ENCODE results near the gene NCOA4.
"Not testable (repeated sequence)": the region's sequence is repeated elsewhere in the genome, so short reads cannot be mapped to it uniquely, and the experiment has no call there.

Gene NCOA4

DNA sequence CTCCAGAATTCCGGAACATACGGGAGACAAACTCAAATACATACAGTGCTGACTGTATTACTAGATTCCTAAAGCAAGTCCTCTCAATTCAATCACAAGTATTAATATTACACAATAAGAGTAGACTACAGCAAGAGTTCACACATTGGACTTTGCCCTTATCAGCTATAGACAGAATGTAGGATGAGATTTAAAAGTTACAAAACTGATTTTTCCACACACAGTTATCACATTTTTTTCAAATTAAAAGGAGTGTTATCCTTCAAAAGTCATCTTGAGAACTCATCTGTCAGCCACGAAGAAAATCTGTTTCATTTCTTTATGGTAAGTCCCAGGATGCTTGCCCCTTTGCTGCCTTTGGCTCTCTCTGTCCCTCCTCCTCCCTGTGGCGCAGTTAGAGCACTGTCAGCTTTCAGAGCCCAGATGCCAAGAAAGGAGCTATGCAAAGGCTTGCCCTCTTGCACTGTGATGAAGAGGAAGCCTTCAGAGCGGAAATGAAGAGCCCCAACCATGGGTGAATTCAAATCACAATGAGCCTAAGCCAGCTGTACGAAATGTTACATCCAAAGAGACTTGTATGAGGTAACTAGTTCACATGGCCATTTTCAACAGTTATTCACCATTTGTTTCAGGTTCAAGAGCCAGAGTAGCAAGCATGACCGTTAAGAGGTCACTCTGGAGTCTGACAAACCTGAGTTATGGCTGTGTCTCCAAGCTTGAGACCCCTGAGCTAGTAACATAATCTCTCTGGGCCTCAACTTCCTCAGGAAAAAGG lies 10.7 kb downstream of the NCOA4 start:
- no peak for DNase-seq (ENCODE audit: low read depth in 2 of 2)

DNA sequence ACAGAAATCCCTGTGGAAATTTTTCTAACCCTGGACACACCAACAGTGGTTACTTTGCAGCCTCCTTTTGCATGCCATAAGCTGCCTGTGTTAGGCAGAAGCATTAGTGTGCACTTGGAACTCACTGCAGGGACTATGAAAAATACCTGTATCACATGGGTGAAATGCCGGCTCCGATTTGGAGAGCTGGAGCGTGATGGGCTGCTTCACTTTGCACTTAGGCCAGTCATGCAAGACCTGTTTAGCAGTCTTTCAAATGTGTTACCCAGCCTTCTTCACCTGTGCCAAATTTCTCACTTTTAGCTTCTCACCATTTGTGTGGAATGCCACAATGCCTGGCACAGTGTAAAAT lies 11.3 kb downstream of the NCOA4 start:
- no peak for DNase-seq (ENCODE audit: low read depth in 2 of 2)

DNA sequence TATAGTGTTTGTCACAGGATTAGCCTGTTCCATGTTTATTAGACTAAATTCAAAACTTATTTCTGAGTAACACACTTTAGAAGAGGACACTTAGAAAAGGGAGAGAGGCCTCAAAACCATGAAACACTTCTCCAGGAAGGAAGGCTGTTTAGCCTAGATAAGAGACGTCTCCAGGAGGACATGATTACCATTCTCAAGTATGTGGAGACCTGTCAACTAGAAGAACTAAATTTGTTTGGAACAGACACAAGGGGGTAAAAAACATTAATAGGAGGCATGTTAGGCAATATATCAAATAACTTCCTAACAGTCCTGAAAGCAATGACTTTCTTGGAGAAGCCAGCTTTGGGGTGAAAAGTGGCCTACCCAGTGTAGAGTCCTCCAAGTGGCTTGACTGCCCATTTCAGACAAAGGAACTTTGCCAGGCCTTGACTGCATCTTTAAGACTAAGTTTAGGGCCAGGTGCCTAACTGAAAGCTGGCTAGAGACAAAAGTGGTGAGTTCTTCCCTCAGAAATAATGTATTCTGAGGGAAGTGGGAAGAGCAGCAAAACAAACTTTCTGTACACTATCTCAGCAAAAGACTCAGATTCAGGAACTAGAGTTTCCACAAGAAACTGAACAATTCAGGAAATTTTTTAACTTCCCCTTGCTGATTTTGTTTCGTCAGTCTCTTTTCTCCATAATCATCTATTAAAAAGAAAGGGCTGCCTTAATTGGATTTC lies 11.8 kb downstream of the NCOA4 start:
- DNase-seq (ENCODE audit: low read depth in 2 of 2), result no peak

DNA sequence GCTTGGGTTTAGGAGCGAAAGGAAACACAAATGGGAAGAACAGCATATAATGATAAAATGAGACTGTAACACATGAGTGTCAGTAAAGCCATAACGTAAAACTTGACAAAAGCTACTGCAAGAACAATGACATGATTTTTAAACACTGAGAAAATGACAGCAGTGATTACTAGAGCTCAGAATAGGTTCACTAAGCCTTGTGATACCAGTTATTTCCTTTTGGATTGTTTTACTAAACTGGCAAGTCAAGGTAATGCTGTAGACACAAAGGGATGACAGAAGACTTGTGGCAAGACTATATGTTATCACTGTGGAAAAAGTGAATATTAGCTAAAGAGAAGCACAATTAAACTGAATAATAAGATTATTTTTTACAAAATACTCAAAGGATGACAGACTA lies 12.7 kb downstream of the NCOA4 start:
- DNase-seq (ENCODE audit: low read depth in 2 of 2), result no peak

DNA sequence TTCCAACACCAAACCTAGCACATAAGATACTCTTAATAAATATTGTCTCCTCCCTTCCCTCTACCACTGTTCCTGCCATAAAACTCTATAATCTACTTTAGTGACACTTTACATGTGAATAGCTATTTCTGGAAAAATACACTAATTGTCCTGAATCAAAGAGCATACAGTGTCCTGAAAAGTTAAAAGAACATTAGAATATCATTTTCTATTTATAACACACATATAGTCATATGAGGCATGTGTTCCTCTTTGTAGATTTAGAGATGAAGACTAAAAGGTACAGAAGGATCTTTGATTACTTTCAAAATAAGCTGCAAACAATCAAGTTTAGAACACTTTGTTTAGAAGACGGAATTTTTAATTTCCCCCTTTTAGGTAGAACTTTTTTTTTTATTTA lies 13.6 kb downstream of the NCOA4 start:
- DNase-seq (ENCODE audit: low read depth in 2 of 2), result no peak

DNA sequence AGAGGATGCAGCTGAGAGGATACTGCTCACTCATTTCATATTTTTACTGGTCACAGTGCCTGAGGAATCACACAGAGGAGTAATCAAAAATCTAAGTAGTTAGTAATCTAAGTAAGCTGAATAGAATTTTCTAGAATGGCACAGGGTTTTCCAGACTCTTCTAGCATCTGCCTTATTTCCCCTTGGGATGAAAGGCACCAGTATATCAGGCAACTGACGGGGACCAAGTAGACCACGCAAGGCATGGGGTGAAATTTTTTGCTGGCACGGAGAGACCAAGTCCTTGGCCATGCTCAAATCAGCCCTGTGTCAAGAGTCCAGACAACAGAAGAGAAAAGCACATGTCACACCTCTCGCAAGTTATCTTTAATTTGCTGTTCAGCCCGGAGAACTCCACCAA lies 14.2 kb downstream of the NCOA4 start:
- no peak for DNase-seq (ENCODE audit: low read depth in 2 of 2)

DNA sequence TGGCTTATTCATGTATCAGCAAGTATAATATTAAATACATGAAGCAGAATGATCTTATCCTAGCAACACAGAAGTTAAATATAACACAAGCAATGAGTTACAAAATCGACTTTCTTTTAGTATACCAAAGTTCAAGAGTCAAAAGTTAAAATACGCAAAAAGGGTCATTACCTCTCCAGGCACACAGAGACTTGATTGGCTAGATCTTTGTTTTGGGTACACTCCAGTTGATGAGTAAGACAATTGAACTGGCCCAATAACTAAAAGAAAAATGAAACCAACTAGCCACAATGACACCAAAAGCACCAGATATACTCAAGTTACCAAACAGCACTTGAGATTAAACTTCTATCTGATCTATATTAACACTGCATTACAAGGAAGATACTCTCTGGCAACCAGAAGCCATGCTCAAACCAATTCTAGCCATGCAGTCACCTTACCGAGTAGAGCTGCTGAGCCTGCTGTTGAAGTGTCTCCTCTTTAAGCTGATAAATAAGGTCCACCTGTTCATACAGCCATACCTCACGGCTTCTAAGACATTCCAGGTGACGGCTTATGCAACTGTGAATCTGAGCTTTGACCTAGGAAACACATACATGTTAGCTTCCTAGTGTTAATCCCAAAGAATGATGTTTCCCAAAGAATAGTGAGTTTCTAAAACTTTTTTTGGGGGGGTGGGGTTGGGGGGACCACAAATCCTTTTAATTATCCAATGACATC lies 15.6 kb downstream of the NCOA4 start:
- DNase-seq (ENCODE audit: low read depth in 2 of 2), result no peak

DNA sequence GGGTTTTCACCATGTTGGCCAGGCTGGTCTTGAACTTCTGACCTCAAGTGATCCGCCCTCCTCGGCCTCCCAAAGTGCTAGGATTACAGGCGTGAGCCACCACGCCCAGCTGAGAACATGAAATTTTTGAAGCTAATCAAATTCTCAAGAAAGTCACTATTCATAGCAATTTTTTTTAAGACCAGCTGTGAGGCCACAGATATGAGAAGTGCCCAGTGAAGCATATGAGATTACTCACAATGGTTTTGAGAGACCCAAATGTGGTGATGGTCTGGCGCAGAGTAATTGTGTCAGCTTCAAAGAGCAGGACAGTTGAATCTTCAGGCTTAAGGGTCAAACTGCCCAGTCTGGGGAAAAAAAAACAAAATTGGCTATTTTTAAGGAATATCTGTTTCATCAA lies 16.2 kb downstream of the NCOA4 start:
- DNase-seq (ENCODE audit: low read depth in 2 of 2), result no peak

DNA sequence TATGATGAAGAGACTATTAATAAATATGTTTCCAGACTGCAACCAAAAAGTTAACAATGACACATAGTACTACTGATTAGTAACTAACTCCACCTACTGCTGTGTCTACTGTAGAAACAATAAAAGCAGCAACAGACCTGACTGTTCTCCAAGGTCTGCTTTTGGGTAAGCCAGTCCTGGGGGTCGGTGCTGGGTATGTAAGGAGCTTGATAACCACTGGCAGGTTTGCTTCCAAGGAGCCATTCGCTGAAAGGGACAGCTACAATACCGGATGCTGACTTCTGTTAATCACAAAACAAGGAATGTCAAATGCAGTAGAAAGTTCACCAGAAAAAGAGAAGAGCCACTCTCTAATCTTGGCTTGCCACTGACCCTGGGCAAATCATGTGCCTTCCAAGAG lies 17.7 kb downstream of the NCOA4 start:
- no peak for DNase-seq (ENCODE audit: low read depth in 2 of 2)

DNA sequence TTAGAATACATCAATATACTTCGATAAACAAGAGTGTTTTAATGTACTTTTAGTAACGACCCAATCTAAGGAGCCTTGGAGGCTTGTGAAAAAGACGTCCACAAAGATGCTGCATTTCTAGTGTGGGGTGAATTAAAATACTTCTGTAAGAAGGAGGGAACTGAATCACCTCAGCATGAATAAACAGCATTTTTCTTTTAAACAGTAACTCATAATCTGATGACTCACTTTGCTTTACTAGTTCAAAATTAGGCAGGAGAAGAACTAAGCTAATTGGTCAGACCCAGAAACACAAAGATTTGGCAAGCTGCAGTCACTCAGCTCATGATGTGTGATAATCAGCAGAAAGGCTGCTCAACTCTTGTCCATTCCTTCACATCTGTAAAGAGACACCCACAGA lies 24.2 kb downstream of the NCOA4 start:
- DNase-seq (ENCODE audit: low read depth in 2 of 2), result no peak

DNA sequence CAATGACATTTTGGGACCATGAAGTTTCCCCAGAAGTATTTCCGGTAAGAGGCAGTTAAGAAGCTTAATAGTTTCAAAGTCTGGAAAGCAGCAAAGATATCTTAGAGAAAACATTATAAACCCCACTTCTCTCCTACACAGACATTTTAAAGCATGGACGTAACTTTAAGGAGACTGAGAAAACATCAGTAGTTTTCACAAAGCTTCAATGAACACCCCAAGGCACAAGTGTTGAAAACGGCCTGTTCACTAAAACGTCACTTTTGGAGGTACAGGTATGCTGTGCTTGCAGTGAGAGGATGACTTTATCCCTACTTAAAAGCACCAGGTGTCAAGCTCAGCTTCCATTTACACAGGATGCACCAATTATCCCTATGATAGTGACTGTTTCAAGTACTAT lies 25.0 kb downstream of the NCOA4 start:
- DNase-seq (ENCODE audit: low read depth in 2 of 2), result no peak

DNA sequence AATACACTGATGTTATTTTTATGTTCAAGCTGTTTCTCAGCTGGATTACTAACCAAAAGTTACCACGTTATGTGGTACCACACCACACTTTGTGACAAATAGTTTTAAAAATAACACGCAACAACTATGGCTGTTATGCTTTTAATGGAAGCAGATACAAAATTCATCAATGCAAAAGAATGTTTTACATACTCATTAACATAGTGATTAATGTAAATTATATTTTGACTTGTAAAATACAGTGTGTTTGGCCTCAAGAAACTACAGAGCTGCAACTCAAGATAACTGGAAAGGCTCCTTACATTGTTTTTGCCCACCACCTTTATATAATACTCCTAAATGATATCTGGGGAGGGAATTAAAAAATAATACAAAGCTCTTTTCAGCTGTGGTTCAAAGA lies 25.5 kb downstream of the NCOA4 start:
- no peak for DNase-seq (ENCODE audit: low read depth in 2 of 2)

DNA sequence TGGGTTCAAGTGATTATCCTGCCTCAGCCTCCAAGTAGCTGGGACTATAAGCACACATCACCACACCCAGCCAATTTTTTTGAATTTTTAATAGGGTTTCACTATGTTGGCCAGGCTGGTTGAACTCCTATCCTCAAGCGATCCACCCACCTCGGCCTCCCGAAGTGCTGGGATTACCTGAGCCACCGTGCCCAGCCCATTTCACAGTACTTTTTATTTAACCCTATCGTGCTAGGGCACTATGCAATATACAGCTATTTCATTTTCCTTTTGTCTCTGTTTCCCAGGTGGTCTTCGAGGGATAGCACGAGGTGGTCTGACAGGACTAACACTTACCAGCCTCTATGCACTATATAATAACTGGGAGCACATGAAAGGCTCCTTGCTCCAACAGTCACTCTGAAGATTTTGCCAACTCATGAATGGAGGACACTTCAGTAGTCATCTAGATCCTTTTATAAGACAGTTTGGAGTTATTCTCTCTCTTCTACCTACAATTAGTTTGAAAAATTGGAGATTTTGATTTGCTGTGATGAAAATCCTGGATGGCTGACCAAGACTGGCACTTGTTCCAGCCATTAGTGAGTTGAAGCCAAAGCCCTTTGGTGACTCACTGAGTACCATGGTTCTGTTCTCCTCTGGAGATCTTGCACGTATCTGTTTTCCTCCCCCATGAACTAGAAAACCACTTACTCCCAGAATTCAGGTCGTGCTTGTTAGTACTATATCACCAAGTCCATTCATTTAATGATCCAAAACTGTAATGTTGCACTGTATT lies 27.3 kb downstream of the NCOA4 start:
- no peak for DNase-seq (ENCODE audit: low read depth in 2 of 2)

DNA sequence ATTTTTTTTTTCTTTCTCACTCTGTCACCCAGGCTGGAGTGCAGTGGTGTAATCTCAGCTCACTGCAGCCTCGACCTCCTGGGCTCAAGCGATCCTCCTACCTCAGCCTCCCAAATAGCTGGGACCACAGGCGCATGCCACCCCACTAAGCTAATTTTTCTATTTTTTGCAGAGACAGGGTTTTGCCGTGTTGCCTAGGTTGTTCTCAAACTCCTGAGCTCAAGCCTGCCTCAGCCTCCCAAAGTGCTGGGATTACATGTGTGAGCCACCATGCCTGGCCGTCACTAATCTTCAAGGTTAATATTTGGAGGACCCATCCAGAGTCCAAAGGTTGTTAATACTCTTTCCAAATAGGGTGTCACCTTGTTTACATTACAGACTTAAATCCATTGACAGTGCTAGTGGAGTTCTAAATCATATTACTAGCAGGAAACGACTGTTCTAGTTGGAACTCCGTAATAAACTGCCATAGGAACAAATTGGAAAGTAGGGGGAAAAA lies 28.2 kb downstream of the NCOA4 start:
- not testable (repeated sequence) for DNase-seq (ENCODE audit: low read depth in 2 of 2)

DNA sequence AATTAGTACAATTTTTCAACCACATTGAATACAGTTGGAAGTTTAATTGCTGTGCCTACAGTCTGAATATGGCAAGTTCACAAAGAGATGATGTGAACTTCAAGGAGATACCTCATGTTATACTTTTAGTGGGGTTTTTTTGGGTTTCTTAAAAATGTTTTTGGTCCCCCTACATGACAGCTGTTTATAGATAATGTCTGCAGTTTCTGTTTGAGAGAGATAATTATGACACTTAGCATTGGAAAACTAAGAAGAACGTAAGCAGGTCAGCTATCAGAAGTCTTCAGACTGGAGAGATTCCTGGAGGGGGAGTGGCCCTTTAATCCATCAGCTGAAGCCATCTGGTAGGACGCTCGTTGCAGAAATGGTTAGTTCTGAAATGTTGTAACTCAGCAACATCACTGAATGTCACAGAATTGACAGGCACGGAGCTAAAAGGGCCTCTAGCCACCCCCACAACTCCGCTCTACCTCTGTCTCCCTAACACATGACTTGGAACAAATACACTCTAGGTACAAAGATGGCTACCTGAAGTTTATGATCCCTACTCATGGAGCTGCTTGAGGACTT lies 29.2 kb downstream of the NCOA4 start:
- no peak for DNase-seq (ENCODE audit: low read depth in 2 of 2)

DNA sequence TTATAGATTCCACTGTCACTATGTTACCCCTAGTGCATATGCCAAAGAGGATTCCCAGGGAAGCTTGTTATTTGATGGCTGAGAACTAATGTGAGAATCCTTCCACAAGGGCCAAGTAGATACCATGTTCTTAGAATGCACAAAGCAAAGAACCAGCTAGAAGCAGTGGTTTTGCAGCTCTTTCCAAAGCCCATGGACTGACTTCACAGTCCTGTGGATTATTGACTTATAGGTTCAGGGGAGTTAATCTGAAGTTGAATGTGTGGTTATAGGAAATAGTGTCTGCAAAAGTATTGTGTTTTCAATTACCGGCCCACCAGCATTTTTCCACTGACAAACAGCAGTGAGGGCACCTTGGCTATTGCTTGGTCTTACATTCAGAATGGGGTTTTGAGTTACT lies 29.9 kb downstream of the NCOA4 start:
- DNase-seq (ENCODE audit: low read depth in 2 of 2), result no peak

DNA sequence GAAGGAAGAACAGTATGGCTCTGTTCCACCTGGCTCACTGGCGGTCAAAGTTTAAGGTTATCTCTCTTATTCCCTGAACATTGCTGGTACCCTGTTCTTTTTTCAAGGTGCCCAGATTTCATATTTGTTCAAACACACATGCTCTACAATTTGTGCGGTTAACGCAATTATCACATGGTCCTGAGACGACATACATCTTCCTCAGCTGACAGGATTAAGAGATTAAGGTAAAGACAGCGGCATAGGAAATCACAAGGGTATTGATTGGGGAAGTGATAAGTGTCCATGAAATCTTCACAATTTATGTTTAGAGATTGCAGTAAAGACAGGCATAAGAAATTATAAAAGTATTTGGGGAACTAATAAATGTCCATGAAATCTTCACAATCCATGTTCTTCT lies 30.5 kb downstream of the NCOA4 start:
- DNase-seq (ENCODE audit: low read depth in 2 of 2), result not testable (repeated sequence)

DNA sequence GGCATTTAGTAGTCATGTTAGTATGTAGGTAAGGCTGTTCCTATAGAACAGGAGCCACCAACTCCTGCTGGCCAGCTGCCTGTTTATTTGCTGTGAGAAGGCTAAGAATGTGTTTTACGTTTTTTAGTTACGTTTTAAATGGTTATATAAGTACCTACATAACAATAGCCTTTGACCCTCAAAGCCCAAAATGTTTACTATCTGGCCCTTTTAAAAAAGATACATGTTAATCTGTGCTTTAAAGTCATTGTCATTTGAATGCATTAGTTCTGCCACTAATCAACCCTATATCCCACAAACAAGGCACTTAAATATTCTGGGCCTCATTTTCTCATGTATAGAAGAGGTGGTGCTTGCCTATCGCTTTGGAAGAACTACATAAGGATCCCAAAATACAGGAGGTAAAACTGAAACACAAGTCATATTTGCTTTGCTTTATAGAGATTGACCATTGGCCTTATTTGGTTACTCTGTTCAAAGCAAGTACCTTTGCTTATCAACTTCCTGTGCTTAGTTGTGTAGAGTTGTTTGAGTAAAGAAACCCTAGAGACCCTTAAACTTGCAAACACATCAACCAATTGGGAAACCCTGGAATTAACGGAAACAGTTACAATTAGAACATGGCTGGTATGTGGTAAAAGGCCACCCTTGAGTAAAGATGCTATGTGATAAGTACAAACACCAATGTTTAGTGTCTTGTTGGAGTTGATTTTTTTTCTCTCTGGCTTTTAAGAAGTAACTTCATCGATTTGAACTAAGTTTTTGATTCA lies 32.2 kb downstream of the NCOA4 start:
- no peak for DNase-seq (ENCODE audit: low read depth in 2 of 2)

DNA sequence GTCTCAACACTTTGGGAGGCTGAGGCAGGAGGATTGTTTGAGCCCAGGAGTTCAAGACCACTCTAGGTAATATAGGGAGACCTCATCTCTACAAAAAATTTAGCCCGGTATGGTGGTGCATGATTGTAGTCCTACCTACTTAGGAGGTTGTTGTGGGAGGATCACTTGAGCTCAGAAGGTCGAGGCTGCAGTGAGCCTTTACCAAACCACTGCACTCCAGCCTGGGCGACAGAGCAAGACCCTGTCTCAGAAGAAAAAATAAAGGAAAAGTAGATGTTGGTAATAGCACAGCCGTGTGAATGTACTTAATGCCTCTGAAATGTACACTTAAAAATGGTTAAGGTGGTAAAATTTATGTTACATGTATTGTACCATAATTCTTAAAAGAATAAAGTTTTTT lies 32.9 kb downstream of the NCOA4 start:
- DNase-seq (ENCODE audit: low read depth in 2 of 2), result no peak

DNA sequence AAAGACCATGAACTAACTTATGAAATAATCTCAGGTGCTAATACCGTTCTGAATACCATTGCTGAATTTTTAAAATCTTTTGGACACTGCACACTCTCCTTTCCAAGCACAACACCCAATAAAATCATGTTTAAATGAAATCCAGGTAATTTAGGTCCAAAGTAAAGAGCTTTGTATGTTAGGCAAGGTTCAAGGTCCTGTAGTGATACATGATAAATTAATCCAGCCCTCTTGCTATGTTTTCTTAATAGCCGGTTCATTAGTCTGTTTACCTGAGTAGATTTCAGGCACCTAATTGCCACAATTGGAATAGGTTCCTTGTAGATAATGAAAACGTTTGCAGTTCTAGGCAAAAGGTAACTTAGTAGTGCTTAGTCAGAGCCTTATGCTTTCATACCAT lies 44.8 kb downstream of the NCOA4 start:
- not testable (repeated sequence) for DNase-seq (ENCODE audit: low read depth in 2 of 2)

DNA sequence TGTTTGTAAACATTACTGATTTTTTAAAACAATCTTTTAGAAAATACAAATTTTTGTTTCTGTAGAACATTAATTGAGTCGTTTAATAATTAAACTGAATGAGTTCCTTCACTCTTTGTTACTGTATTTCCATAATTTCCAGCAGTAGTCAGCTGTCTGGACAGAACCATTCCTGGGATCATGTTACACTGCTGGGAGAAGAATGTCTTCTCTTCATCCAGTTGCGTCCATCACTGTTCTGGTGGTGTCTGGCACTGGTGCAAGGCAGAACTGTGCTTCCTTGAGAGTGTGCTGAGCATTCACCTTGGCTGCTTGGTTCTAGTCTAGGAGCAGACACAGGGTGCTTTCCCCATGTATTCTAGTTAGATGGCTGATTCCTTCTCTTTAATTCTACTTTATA lies 46.0 kb downstream of the NCOA4 start:
- DNase-seq (ENCODE audit: low read depth in 2 of 2), result not testable (repeated sequence)
